Endothelial cell (in vitro differentiated cells): ENCODE data around the gene PRMT9. TPM values are rescaled to one million over a fixed set of nuclear protein-coding genes. Genes with fewer than 3 reads are reported as not detected.
A peak's percentile ranks its signal among the peaks of the same experiment; 100 is the strongest.

Experiments
- DNase-seq: peaks from one replicate; pipeline ENCODE4 v3.0.0; 2021; ENCODE audit warnings: low spot score
- H3K27ac Mint-ChIP-seq: one replicate; pipeline ENCODE4 v1.8.0; 2021; ENCODE audit warnings: mixed read lengths, inconsistent platforms; ENCODE audit not compliant: unreplicated experiment
- H3K27me3 Mint-ChIP-seq: one replicate; pipeline ENCODE4 v1.8.0; 2021; ENCODE audit warnings: mild to moderate bottlenecking, moderate library complexity, mixed read lengths, inconsistent platforms; ENCODE audit not compliant: unreplicated experiment
- H3K36me3 Mint-ChIP-seq: one replicate; pipeline ENCODE4 v1.8.0; 2021; ENCODE audit warnings: mild to moderate bottlenecking, low read depth, mixed read lengths, inconsistent platforms; ENCODE audit not compliant: unreplicated experiment
- H3K4me1 Mint-ChIP-seq: one replicate; pipeline ENCODE4 v1.8.0; 2021; ENCODE audit warnings: mild to moderate bottlenecking, mixed read lengths, inconsistent platforms; ENCODE audit not compliant: unreplicated experiment
- H3K4me3 Mint-ChIP-seq: one replicate; pipeline ENCODE4 v1.8.0; 2021; ENCODE audit warnings: mild to moderate bottlenecking, mixed read lengths, inconsistent platforms; ENCODE audit not compliant: unreplicated experiment
- H3K9me3 Mint-ChIP-seq: one replicate; pipeline ENCODE4 v1.8.0; 2021; ENCODE audit warnings: mixed read lengths, inconsistent platforms; ENCODE audit not compliant: unreplicated experiment
- total RNA-seq: library from RNA; stranded (reverse); fragmentation: NEBNext Ultra II Directional; extraction: Animal tissue kit (Norgen Biotek cat#: 25700); gene quantifications from one replicate; pipeline ENCODE4 v1.2.1, GENCODE V29; 2021; ENCODE audit not compliant: unreplicated experiment
- TF ChIP-seq, protein P1 (sequence below): fragments of 200-600 bp; sonication (generic); IDR thresholded peaks from one replicate; pipeline ENCODE4 v1.5.0; 2021; ENCODE audit warnings: antibody characterized with exemption; ENCODE audit not compliant: unreplicated experiment

The PRMT9 gene
- total RNA-seq, 1 donor from 2014 or later = 8.3 TPM

DNA sequence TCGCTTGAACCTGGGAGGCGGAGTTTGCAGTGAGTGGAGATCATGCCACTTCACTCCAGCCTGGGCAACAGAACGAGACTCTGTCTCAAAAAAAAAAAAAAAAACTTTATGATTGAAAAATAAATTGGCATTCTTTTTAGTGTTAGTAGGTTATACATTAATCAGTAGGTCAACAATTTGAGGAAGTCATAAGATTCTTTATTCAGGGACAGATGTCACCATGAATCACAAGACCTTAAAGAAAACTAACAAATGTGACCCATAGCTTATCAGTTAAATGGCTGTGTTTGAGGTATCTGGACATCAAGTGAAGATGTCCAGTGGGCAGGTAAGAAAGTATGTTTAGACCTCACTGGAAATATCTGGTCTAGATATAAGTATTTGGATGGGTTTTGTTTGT lies 9.3 kb upstream of the PRMT9 start:
- Mint-ChIP-seq H3K9me3 (no peaks in the 10 kb centered on the region), H3K4me1 (no peaks in the 10 kb centered on the region), H3K27me3 (no peaks in the 10 kb centered on the region), H3K4me3 (no peak overlapping the region), H3K36me3 (no peaks in the 10 kb centered on the region), H3K27ac (no peak overlapping the region)
- DNase-seq = no peak
- TF ChIP-seq, protein P1, sequence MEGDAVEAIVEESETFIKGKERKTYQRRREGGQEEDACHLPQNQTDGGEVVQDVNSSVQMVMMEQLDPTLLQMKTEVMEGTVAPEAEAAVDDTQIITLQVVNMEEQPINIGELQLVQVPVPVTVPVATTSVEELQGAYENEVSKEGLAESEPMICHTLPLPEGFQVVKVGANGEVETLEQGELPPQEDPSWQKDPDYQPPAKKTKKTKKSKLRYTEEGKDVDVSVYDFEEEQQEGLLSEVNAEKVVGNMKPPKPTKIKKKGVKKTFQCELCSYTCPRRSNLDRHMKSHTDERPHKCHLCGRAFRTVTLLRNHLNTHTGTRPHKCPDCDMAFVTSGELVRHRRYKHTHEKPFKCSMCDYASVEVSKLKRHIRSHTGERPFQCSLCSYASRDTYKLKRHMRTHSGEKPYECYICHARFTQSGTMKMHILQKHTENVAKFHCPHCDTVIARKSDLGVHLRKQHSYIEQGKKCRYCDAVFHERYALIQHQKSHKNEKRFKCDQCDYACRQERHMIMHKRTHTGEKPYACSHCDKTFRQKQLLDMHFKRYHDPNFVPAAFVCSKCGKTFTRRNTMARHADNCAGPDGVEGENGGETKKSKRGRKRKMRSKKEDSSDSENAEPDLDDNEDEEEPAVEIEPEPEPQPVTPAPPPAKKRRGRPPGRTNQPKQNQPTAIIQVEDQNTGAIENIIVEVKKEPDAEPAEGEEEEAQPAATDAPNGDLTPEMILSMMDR = no peak

DNA sequence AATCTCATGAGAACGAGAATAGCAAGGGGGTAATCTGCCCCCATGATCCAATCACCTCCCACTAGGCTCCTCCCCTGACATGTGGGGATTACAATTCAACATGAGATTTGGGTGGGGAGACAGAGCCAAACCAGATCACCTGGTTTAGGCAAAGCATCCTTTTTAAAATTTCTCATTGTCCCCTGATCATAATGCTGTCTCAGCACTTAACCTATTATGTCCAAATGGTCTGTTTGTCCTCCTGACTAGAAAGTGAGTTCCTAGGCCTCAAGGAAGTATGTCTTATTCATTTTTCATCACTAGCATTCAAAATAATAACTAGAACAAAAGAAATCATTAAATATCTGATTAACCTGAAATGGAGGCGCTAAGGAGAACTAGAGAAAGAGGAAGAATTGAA lies 7.9 kb upstream of the PRMT9 start:
- Mint-ChIP-seq H3K36me3 (no peaks in the 10 kb centered on the region), H3K4me1 (no peaks in the 10 kb centered on the region), H3K27ac (no peak overlapping the region)

DNA sequence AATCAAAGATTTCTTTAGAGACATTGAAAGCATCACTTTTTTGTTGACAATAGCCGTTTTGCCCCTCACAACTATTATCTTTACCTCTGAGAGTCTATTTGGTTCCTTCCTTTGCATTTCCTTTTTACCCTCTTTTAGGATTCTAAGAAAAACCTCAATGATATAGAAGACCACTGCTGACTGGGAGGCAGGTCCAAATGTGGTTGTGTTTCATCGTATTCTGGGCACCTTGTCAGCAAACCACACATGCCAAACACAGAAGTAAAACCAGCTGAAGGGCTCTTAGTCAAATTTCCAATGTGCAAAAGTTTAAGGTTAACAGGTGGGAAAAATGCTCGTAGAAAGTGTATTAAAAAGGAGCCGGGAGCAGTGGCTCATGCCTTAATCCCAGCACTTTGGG lies 5.1 kb upstream of the PRMT9 start:
- H3K9me3 Mint-ChIP-seq = no peaks in the 10 kb centered on the region
- no peak overlapping the region for H3K27ac Mint-ChIP-seq
- H3K4me3 Mint-ChIP-seq = no peak overlapping the region
- H3K4me1 Mint-ChIP-seq = no peaks in the 10 kb centered on the region
- H3K36me3 Mint-ChIP-seq = no peaks in the 10 kb centered on the region
- H3K27me3 Mint-ChIP-seq = no peaks in the 10 kb centered on the region
- TF ChIP-seq, protein P1 = no peak
- DNase-seq = no peak

More for the DNA sequence above, 7.9 kb upstream of the PRMT9 start:
- Mint-ChIP-seq H3K4me3 (no peak overlapping the region), H3K9me3 (no peaks in the 10 kb centered on the region), H3K27me3 (no peaks in the 10 kb centered on the region)
- TF ChIP-seq, protein P1 = no peak
- no peak for DNase-seq

DNA sequence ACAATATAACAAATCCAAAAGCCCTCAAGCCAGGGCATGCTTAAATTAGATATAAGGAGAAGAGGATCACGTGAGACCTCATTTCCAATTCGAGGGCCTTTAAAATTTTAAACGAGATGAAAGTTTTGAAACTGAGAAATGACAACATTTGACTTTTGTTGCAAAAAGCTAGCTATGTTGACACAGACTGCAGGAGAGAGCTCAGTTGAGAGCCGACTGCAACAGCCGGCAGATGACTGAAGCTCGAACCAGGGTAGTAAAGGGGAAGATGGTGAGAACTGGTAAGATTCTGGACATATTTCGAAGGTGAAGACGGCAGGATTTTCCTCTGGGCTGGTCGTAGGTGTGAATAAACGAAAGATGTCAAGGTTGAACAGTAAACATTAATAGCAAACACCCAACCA lies 773 bp downstream of the PRMT9 start:
- no peaks in the 10 kb centered on the region for H3K4me1 Mint-ChIP-seq
- peaks cover 3% of the 10 kb centered on the region for H3K27me3 Mint-ChIP-seq
- TF ChIP-seq, protein P1 = no peak
- H3K4me3 Mint-ChIP-seq = peak overlapping the region; percentile 93
- H3K36me3 Mint-ChIP-seq = peaks cover 3% of the 10 kb centered on the region
- peak overlapping the region; percentile 69 for H3K27ac Mint-ChIP-seq
- no peaks in the 10 kb centered on the region for H3K9me3 Mint-ChIP-seq
- DNase-seq = no peak

DNA sequence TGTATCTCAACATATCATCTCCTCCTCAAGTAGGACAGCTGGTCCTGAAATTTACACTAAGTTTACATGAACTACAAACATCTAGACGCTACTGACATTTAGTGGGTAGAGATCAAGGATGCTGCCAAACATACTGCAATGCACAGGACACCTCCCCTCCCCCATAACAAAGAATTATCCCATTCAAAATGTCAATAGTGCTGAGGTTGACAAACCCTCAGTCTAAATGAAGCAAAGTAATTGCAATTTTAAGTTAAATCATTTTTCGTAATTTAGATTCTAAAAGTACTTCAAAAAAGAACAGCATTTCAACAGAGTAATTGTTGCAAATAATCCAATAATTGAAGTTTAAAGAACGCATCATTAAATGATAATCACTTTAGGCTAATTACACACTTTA lies 1.2 kb downstream of the PRMT9 start:
- Mint-ChIP-seq H3K4me1 (no peaks in the 10 kb centered on the region), H3K4me3 (peak overlapping the region; percentile 93)
- no peak for DNase-seq

More for the DNA sequence above, 1.2 kb downstream of the PRMT9 start:
- Mint-ChIP-seq H3K36me3 (peaks cover 3% of the 10 kb centered on the region), H3K9me3 (no peaks in the 10 kb centered on the region), H3K27me3 (peaks cover 3% of the 10 kb centered on the region), H3K27ac (no peak overlapping the region)
- TF ChIP-seq, protein P1 = no peak
